CD4-positive, CD25-positive, alpha-beta regulatory T cell (primary cell): ENCODE data around the gene ZNF3. TPM values are rescaled to one million over a fixed set of nuclear protein-coding genes. Genes with fewer than 3 reads are reported as not detected.

ENCODE experiments used
- ATAC-seq, 2 donors: fragments of 150-1000 bp; cut with Tn5 transposase; one replicate each; pipeline ENCODE4 v1.10.0; 2021; ENCODE audit warnings: low read depth in 2 of 2, moderate number of reproducible peaks in 2 of 2, moderate library complexity in 1 of 2
- DNase-seq, 3 donors: peaks; one replicate each; pipeline versions ENCODE4 v3.0.0 to v3.0.0-alpha.2; 2012 to 2022; ENCODE audit warnings: mixed read lengths in 1 of 3
- H3K27ac ChIP-seq: one replicate; pipeline ENCODE4 v1.7.0; 2013; ENCODE audit warnings: mild to moderate bottlenecking, low read length; ENCODE audit not compliant: insufficient read depth, poor library complexity, severe bottlenecking
- H3K27me3 ChIP-seq: one replicate; pipeline ENCODE4 v1.7.0; 2013; ENCODE audit warnings: low read length; ENCODE audit not compliant: control insufficient read depth, insufficient read depth
- H3K36me3 ChIP-seq: one replicate; pipeline ENCODE4 v1.7.0; 2013; ENCODE audit warnings: mild to moderate bottlenecking, low read length, moderate library complexity; ENCODE audit not compliant: control insufficient read depth, insufficient read depth
- H3K4me1 ChIP-seq: 2 replicates; pipeline ENCODE4 v1.7.0; 2013; ENCODE audit warnings: mild to moderate bottlenecking, low read length; ENCODE audit not compliant: insufficient read depth, control insufficient read depth, poor library complexity, severe bottlenecking
- H3K4me3 ChIP-seq: one replicate; pipeline ENCODE4 v1.7.0; 2013; ENCODE audit warnings: low read depth, mild to moderate bottlenecking, low read length, moderate library complexity
- H3K9me3 ChIP-seq, 2 experiments: 1 replicate in 1 of 2; 2 replicates in 1 of 2; pipeline ENCODE4 v1.7.0; 2013; ENCODE audit warnings: low read length in 2 of 2, mild to moderate bottlenecking in 1 of 2, moderate library complexity in 1 of 2; ENCODE audit not compliant: control insufficient read depth in 2 of 2
- H3K27ac Mint-ChIP-seq, 3 donors: one replicate each; pipeline ENCODE4 v1.8.0; 2020 to 2022; ENCODE audit warnings: mild to moderate bottlenecking in 3 of 3, mixed read lengths in 3 of 3, moderate library complexity in 2 of 3
- H3K27me3 Mint-ChIP-seq: one replicate; pipeline ENCODE4 v1.8.0; 2022; ENCODE audit warnings: mild to moderate bottlenecking, mixed read lengths
- H3K36me3 Mint-ChIP-seq: one replicate; pipeline ENCODE4 v1.8.0; 2020; ENCODE audit warnings: mixed read lengths
- H3K4me1 Mint-ChIP-seq, 4 donors: one replicate each; pipeline ENCODE4 v1.8.0; 2020 to 2022; ENCODE audit warnings: mixed read lengths in 4 of 4, mild to moderate bottlenecking in 1 of 4
- H3K4me3 Mint-ChIP-seq, 4 donors: one replicate each; pipeline ENCODE4 v1.8.0; 2020 to 2022; ENCODE audit warnings: mild to moderate bottlenecking in 4 of 4, mixed read lengths in 4 of 4, moderate library complexity in 3 of 4
- H3K9me3 Mint-ChIP-seq, 7 donors: one replicate each; pipeline ENCODE4 v1.8.0; 2020 to 2022; ENCODE audit warnings: mixed read lengths in 7 of 7, mild to moderate bottlenecking in 3 of 7, moderate library complexity in 2 of 7
- polyA plus RNA-seq, 4 donors: library from polyadenylated mRNA; unstranded; fragments of 300-500 nt; fragmentation: Illumina TruSeq; gene quantifications; one replicate each; pipeline ENCODE4 v1.2.3, GENCODE V29; 2021
- total RNA-seq: library from RNA; stranded (reverse); gene quantifications from one replicate; pipeline ENCODE4 v1.2.3, GENCODE V29; 2022

The ZNF3 gene
- total and polyA plus RNA-seq, 5 donors from 2014 or later: 13.4 to 29.2 (median 23.8) TPM

GRCh38 chr7:100107125-100107737, 25.7 kb upstream of the ZNF3 start:
- no peaks in the 10 kb centered on the region for H3K27me3 ChIP-seq
- DNase-seq (no peak), ATAC-seq (no peak)
- peaks cover 3% of the 10 kb centered on the region for H3K4me1 ChIP-seq
- Mint-ChIP-seq H3K4me3 (peak overlapping the region in 2 of 4 donors; percentile 44 to 48), H3K27me3 (no peaks in the 10 kb centered on the region), H3K9me3 (peaks cover 0 to 2% (median 0%) of the 10 kb centered on the region in 7 donors), H3K4me1 (peaks cover 0 to 8% (median 0%) of the 10 kb centered on the region in 4 donors), H3K27ac (no peak overlapping the region), H3K36me3 (peaks cover 19% of the 10 kb centered on the region)
- no peak overlapping the region for H3K4me3 ChIP-seq
- no peak overlapping the region for H3K27ac ChIP-seq
- peaks cover 37% of the 10 kb centered on the region for H3K36me3 ChIP-seq
- H3K9me3 ChIP-seq: no peaks in the 10 kb centered on the region

GRCh38 chr7:100106633-100107032, 25.1 kb upstream of the ZNF3 start:
- Mint-ChIP-seq H3K36me3 (peaks cover 19% of the 10 kb centered on the region), H3K4me1 (peaks cover 0 to 8% (median under 1%) of the 10 kb centered on the region in 4 donors), H3K27ac (no peak overlapping the region), H3K27me3 (no peaks in the 10 kb centered on the region), H3K9me3 (peaks cover 0 to 2% (median 0%) of the 10 kb centered on the region in 7 donors), H3K4me3 (peak overlapping the region in 1 of 4 donors; percentile 48)
- Histone ChIP-seq H3K27ac (no peak overlapping the region), H3K9me3 (no peaks in the 10 kb centered on the region), H3K27me3 (no peaks in the 10 kb centered on the region), H3K4me3 (no peak overlapping the region), H3K4me1 (peaks cover 9% of the 10 kb centered on the region), H3K36me3 (peaks cover 33% of the 10 kb centered on the region)
- DNase-seq (no peak), ATAC-seq (no peak)

DNA sequence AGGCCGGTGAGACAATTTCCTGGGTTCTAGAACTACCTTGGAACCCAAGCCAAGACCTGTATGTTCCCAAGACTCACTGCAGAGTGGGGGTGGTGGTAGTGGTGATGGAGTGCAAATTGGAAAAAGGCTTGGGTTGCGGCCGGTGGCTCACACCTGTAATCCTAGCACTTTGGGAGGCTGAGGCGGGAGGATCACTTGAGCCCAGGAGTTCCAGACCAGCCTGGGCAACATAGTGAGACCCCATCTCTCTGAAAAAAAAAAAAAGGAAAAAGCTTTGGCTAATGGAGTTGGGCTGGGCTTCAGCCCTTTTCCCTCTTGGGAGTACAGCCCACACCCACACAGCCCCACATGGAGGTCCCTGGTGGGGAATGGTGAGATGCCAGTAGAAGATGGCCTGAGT, 24.0 kb upstream of the ZNF3 start:
- Histone ChIP-seq H3K9me3 (no peaks in the 10 kb centered on the region), H3K27ac (no peak overlapping the region), H3K36me3 (peaks cover 22% of the 10 kb centered on the region), H3K27me3 (no peaks in the 10 kb centered on the region), H3K4me1 (peaks cover 12% of the 10 kb centered on the region), H3K4me3 (no peak overlapping the region)
- peaks cover 0 to 12% (median 4%) of the 10 kb centered on the region in 4 donors for H3K4me1 Mint-ChIP-seq
- peaks cover 14% of the 10 kb centered on the region for H3K36me3 Mint-ChIP-seq
- H3K27ac Mint-ChIP-seq: no peak overlapping the region
- ATAC-seq (no peak), DNase-seq (no peak)
- H3K4me3 Mint-ChIP-seq: peak overlapping the region in 1 of 4 donors; percentile 7
- peaks cover 9% of the 10 kb centered on the region for H3K27me3 Mint-ChIP-seq
- peaks cover 0 to 2% (median 0%) of the 10 kb centered on the region in 7 donors for H3K9me3 Mint-ChIP-seq

GRCh38 chr7:100102950-100103840, 21.7 kb upstream of the ZNF3 start:
- H3K4me1 ChIP-seq: peaks cover 29% of the 10 kb centered on the region
- H3K9me3 Mint-ChIP-seq: peaks cover 0 to 2% (median 0%) of the 10 kb centered on the region in 7 donors
- peaks cover 13% of the 10 kb centered on the region for H3K36me3 Mint-ChIP-seq
- peak overlapping the region; percentile 81 to 99 (median 88) for H3K4me3 Mint-ChIP-seq
- DNase-seq (no peak), ATAC-seq (no peak)
- H3K27me3 ChIP-seq: no peaks in the 10 kb centered on the region
- H3K27ac ChIP-seq: no peak overlapping the region
- peak overlapping the region in 2 of 3 donors; percentile 64 to 66 for H3K27ac Mint-ChIP-seq
- H3K36me3 ChIP-seq: peaks cover 21% of the 10 kb centered on the region
- H3K4me3 ChIP-seq: no peak overlapping the region
- no peaks in the 10 kb centered on the region for H3K9me3 ChIP-seq
- peaks cover 0 to 34% (median 22%) of the 10 kb centered on the region in 4 donors for H3K4me1 Mint-ChIP-seq
- H3K27me3 Mint-ChIP-seq: peaks cover 15% of the 10 kb centered on the region

DNA sequence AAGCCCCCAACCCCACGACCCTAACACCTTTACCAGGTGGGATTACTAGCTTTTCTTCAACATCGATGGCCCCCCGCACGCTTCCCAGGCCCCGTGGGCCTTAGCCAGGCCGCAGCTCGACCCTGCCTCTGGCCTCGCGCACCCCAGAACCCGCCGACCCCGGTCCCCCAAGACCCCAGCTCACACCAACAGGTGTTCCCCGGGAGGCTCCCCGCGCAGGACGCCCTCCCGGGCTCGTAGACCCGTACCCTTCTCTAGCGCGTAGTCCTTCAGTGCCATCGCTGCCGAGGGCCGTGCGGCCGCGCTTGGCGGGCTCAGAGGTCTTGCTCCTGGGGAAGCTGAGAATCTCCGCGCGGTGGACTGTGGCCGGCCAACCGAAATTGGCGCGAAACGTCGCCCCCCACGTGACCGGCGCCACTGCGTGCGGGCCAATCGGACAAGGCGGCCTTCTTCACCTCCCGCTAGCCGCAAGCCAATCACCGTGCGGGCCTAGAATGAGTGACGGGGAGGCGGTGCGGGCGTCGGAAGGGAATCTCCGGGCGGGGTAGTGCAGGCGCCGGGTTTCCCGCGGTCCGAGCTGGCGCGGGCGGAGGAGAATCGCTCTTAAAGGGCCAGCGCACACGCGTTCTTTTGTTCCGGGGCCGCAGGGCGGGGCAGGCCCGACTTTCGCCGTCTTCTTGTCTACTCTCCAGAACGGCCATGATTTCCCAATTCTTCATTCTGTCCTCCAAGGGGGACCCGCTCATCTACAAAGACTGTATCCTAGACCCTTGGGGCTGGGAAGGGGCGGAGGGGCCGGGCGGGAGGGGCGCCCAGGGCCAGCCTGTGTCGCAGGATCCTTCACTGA, 19.7 kb upstream of the ZNF3 start, which contains the start of the genes AP4M1 and MCM7:
TSS of gene AP4M1 (plus strand) at position 628 of the 847 bp plus-strand sequence. CDS start at position 700, 72 bp downstream.
TSS of gene MCM7 (minus strand) at position 382 of the 847 bp plus-strand sequence. CDS start at position 279, 103 bp downstream.
- Histone ChIP-seq H3K9me3 (no peaks in the 10 kb centered on the region), H3K27ac (peak within 1 kb of the TSS; percentile 95), H3K4me3 (peak within 1 kb of the TSS; percentile 92), H3K27me3 (no peaks in the 10 kb centered on the region), H3K4me1 (peaks cover 29% of the 10 kb centered on the region), H3K36me3 (peaks cover 29% of the 10 kb centered on the region)
- Mint-ChIP-seq H3K27ac (peak within 1 kb of the TSS; percentile 93 to 97 (median 94)), H3K9me3 (peaks cover 0 to 2% (median 0%) of the 10 kb centered on the region in 7 donors), H3K4me3 (peak within 1 kb of the TSS; percentile 95 to 99 (median 96)), H3K27me3 (peaks cover 15% of the 10 kb centered on the region), H3K36me3 (peaks cover 27% of the 10 kb centered on the region), H3K4me1 (peaks cover 0 to 46% (median 26%) of the 10 kb centered on the region in 4 donors)
- ATAC-seq: peak; percentile 89 to 92
- DNase-seq: peak; percentile 94 to 98 (median 95)

DNA sequence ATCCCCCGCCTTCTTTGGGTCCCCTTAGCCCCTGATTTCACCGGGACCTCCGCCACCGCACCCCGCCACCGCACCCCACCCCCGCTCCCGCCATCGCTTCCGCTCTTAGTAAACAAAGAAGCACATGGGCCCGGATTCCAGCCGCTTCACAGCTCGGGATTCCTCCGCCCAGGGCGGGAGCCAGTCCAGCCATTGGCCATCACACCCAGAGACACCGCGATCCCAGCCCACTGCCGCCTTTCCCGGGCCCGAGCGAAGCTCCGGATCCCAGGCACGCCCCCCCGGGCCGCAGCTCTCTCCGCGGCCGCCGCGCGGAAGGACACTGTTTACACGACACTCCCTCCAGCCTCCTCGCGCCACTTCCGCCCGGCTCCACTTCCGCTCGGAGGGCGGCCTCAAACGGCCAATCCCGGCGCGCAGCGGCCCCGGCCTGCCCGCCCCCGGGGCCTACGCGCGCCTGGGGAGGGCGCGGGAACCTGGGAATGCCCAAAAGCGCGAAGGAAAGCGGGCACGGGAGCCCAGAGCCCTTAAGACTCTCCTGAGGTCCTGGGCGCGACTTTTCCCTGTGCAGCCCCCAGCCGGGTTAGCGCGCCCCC, 19.0 kb upstream of the ZNF3 start:
- Histone ChIP-seq H3K9me3 (no peaks in the 10 kb centered on the region), H3K27me3 (no peaks in the 10 kb centered on the region)

More for the DNA sequence above, 19.0 kb upstream of the ZNF3 start:
- Mint-ChIP-seq H3K4me1 (peaks cover 0 to 50% (median 26%) of the 10 kb centered on the region in 4 donors), H3K9me3 (peaks cover 0 to 2% (median 0%) of the 10 kb centered on the region in 7 donors), H3K36me3 (peaks cover 34% of the 10 kb centered on the region), H3K4me3 (peak overlapping the region; percentile 95 to 99 (median 96)), H3K27me3 (peaks cover 15% of the 10 kb centered on the region), H3K27ac (peak overlapping the region; percentile 93 to 97 (median 94))
- peak; percentile 70 to 75 for ATAC-seq
- Histone ChIP-seq H3K27ac (peak overlapping the region; percentile 95), H3K36me3 (peaks cover 37% of the 10 kb centered on the region), H3K4me3 (peak overlapping the region; percentile 92), H3K4me1 (peaks cover 29% of the 10 kb centered on the region)
- peak; percentile 81 to 95 (median 93) for DNase-seq
